ENCODE data around the gene SIN3B. TPM values are rescaled to one million over a fixed set of nuclear protein-coding genes. Genes with fewer than 3 reads are reported as not detected.
"Not testable (repeated sequence)": the region's sequence is repeated elsewhere in the genome, so short reads cannot be mapped to it uniquely, and the experiment has no call there.

SIN3B gene
- total RNA-seq, 2 donors from 2014 or later = 36.2 to 41.1 TPM

DNA sequence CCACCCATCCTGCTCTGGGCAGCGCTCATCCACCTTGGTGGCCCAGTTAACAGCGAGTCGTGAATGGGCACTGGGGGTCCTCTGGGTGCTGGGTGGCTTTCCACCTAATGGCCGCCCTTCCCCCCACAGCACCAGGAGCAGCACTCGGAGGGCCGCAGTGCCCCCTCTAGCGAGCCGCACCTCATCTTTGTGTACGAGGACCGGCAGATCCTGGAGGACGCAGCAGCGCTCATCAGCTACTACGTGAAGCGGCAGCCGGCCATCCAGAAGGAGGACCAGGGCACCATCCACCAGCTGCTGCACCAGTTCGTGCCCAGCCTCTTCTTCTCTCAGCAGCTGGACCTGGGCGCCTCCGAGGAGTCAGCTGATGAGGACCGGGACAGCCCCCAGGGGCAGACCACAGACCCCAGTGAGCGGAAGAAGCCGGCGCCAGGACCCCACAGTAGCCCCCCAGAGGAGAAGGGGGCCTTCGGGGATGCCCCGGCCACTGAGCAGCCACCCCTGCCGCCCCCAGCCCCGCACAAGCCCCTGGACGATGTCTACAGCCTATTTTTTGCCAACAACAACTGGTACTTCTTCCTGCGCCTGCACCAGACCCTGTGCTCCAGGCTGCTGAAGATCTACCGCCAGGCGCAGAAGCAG, 40.3 kb downstream of the SIN3B start:
- Mint-ChIP-seq H3K4me1 (peaks cover 8% of the 10 kb centered on the region), H3K27me3 (no peaks in the 10 kb centered on the region), H3K4me3 (no peak overlapping the region), H3K36me3 (ENCODE audit: low read depth) (peaks cover 76% of the 10 kb centered on the region), H3K27ac (no peak overlapping the region), H3K9me3 (no peaks in the 10 kb centered on the region)
- no peak for ATAC-seq (replicated peaks)

DNA sequence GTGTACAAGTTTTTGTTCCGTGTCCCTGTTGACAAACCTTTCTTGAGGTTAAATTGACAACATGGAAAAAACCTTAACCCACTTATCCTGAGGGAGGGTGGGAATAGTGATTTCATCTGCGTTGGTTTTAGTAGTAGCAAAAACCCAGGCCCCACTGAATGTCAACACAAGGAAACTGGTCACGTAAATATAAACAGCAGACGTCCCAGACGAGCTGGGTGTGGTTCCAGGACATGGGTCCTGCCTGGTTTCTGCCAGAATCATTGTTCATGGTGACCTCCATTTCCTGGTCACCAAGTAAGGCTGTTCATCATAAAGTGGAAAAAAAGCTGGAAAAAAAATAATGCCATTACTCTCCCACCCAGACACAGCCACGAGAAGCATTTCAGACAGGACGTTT, 42.7 kb downstream of the SIN3B start:
- H3K27me3 Mint-ChIP-seq = no peaks in the 10 kb centered on the region
- peaks cover 71% of the 10 kb centered on the region for H3K36me3 Mint-ChIP-seq (ENCODE audit: low read depth)
- no peak overlapping the region for H3K27ac Mint-ChIP-seq
- ATAC-seq (replicated peaks) = no peak
- peaks cover 12% of the 10 kb centered on the region for H3K4me1 Mint-ChIP-seq
- no peaks in the 10 kb centered on the region for H3K9me3 Mint-ChIP-seq
- no peak overlapping the region for H3K4me3 Mint-ChIP-seq

DNA sequence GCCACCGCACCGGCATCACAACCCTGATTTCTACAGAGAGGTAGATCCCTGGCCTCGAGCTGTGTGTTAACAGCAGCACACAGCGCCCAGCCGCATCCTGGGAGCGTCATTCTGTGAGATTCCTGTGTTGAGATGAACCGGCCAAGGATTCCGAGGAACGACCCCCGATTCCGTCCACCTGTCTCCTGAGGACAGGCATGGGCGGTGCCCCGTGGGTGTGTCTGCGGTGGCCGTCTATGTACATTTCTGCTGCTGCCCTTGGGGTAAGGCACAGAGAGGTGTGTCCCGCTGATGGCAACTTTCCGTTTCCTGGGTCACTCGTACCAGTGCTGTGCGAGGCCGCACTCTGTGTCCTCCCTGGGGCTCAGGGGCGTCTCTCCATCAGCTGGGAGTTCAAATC, 43.5 kb downstream of the SIN3B start:
- peaks cover 73% of the 10 kb centered on the region for H3K36me3 Mint-ChIP-seq (ENCODE audit: low read depth)

DNA sequence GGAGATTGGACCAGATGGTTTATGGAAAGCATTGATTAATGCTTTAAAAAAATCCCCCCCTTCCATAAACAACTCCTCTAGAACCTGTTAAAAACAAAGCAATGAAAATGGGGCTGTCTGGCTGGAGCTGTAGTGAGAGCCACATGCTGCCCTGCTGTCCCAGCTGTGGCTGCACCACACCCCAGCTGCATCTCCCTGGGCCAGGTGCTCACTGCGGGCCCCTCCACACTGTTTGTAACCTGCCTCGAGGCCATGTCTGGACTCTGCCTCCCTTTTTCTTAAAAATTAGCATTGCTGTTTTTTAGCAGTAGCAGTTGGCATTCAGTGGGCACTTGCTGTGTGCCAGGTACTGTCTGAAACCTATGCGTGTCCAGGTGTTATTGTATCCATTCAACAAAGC, 44.4 kb downstream of the SIN3B start:
- no peak for ATAC-seq (replicated peaks)
- H3K4me1 Mint-ChIP-seq = peaks cover 12% of the 10 kb centered on the region
- peaks cover 73% of the 10 kb centered on the region for H3K36me3 Mint-ChIP-seq (ENCODE audit: low read depth)
- H3K4me3 Mint-ChIP-seq = no peak overlapping the region
- H3K27ac Mint-ChIP-seq = peak overlapping the region; percentile 89
- no peaks in the 10 kb centered on the region for H3K9me3 Mint-ChIP-seq
- H3K27me3 Mint-ChIP-seq = no peaks in the 10 kb centered on the region

More for the DNA sequence above, 43.5 kb downstream of the SIN3B start:
- Mint-ChIP-seq H3K27me3 (no peaks in the 10 kb centered on the region), H3K27ac (no peak overlapping the region), H3K4me1 (peaks cover 12% of the 10 kb centered on the region), H3K4me3 (no peak overlapping the region), H3K9me3 (no peaks in the 10 kb centered on the region)
- ATAC-seq (replicated peaks) = no peak

DNA sequence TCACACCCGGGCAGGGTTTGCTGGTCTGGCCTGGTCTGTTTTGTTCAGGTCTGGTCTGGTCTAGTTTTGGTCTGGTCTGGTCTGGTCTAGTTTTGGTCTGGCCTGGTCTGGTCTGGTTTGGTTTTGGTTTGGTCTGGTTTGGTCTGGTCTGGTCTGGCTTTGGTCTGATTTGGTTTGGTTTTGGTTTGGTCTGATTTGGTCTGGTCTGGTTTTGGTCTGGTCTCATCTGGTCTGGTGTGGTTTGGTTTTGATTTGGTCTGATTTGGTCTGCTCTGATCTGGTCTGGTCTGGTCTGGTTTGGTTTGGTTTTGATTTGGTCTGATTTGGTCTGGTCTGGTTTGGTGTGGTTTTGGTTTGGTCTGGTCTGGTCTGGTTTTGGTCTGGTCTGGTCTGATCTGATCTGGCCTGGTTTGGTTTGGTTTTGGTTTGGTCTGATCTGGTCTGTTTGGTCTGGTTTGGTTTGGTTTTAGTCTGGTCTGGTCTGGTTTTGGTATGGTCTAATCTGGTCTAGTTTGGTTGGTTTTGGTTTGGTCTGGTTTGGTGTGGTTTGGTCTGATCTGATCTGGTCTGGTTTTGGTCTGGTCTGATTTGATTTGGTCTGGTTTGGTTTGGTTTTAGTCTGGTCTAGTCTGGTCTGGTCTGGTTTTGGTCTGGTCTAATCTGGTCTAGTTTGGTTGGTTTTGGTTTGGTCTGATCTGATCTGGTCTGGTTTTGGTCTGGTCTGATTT, 45.2 kb downstream of the SIN3B start:
- no peaks in the 10 kb centered on the region for H3K9me3 Mint-ChIP-seq
- H3K36me3 Mint-ChIP-seq (ENCODE audit: low read depth) = peaks cover 80% of the 10 kb centered on the region
- no peak overlapping the region for H3K4me3 Mint-ChIP-seq
- ATAC-seq (replicated peaks) = no peak
- H3K27ac Mint-ChIP-seq = peak overlapping the region; percentile 89
- H3K27me3 Mint-ChIP-seq = no peaks in the 10 kb centered on the region
- H3K4me1 Mint-ChIP-seq = peaks cover 12% of the 10 kb centered on the region

DNA sequence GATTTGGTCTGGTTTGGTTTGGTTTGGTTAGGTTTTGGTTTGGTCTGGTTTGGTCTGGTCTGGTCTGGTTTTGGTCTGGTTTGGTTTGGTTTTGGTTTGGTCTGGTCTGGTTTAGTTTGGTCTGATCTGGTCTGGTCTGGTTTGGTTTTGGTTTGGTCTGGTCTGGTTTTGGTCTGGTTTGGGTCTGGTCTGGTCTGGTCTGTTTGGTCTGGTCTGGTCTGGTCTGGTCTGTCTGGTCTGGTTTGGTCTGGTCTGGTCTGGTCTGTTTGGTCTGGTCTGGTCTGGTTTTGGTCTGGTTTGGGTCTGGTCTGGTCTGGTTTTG, 45.7 kb downstream of the SIN3B start:
- H3K27ac Mint-ChIP-seq = peak overlapping the region; percentile 89
- H3K36me3 Mint-ChIP-seq (ENCODE audit: low read depth) = peaks cover 83% of the 10 kb centered on the region
- H3K4me3 Mint-ChIP-seq; H3K9me3 Mint-ChIP-seq; ATAC-seq (replicated peaks); H3K27me3 Mint-ChIP-seq: not testable (repeated sequence)
- H3K4me1 Mint-ChIP-seq = peaks cover 12% of the 10 kb centered on the region

DNA sequence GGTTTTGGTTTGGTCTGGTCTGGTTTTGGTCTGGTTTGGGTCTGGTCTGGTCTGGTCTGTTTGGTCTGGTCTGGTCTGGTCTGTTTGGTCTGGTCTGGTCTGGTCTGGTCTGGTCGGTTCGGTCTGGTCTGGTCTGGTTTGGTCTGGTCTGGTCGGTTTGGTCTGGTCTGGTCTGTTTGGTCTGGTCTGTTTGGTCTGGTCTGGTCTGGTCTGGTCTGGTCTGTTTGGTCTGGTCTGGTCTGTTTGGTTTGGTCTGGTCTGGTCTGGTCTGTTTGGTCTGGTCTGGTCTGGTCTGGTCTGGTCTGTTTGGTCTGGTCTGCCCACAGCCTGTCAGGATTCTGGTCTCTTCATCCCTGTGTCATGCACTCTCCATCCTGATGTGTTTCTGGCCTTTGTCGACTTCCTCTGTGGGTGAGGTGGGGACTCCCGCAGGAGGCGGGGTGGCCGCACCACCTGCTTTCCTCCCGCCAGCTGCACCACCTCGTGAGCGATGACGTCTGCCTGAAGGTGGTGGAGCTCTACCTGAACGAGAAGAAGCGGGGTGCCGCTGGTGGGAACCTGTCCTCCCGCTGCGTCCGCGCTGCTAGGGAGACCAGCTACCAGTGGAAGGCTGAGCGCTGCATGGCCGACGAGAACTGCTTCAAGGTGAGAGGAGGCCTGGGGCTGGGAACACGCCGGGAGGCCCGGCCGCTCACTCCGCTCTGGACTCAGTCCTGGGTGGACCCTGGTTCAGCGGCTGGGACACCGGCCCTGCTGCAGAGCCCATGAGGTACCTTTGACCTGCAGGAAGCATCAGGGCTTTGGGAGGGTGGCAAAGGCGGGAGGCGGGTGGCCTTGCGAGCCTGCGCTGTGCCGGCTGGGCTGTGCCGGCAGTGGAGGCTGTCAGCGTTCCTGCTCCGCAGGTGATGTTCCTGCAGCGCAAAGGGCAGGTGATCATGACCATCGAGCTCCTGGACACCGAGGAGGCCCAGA, 46.7 kb downstream of the SIN3B start:
- H3K9me3 Mint-ChIP-seq = no peaks in the 10 kb centered on the region
- H3K4me3 Mint-ChIP-seq = no peak overlapping the region
- H3K36me3 Mint-ChIP-seq (ENCODE audit: low read depth) = peaks cover 86% of the 10 kb centered on the region
- no peak overlapping the region for H3K27ac Mint-ChIP-seq
- ATAC-seq (replicated peaks) = no peak
- peaks cover 12% of the 10 kb centered on the region for H3K4me1 Mint-ChIP-seq
- H3K27me3 Mint-ChIP-seq = no peaks in the 10 kb centered on the region

DNA sequence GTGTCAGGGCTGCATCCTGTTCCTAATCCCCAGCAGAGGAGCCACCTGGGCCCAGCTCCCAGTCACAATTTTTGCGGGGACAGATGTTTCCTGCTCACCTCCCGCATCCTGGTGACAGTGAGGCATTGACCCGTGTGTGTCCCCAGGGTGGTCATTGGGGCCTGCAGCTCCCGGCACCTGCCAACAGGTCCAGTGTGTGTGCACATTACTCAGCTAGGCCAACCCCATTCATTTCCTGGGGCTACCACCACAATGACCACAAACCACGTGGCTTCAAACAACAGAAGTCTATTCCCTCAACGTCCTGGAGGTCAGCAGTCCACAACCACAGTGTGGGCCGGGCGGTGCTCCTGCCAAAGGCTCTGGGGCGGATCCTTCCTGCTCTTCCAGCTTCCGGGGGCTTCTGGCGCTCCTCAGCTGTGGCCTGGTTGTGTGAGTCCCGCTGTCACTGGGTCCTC, 47.7 kb downstream of the SIN3B start:
- peaks cover 82% of the 10 kb centered on the region for H3K36me3 Mint-ChIP-seq (ENCODE audit: low read depth)
- ATAC-seq (replicated peaks) = peak; percentile 21
- H3K9me3 Mint-ChIP-seq = peaks cover 4% of the 10 kb centered on the region
- H3K27ac Mint-ChIP-seq = no peak overlapping the region
- H3K27me3 Mint-ChIP-seq = no peaks in the 10 kb centered on the region
- no peak overlapping the region for H3K4me3 Mint-ChIP-seq
- peaks cover 12% of the 10 kb centered on the region for H3K4me1 Mint-ChIP-seq

DNA sequence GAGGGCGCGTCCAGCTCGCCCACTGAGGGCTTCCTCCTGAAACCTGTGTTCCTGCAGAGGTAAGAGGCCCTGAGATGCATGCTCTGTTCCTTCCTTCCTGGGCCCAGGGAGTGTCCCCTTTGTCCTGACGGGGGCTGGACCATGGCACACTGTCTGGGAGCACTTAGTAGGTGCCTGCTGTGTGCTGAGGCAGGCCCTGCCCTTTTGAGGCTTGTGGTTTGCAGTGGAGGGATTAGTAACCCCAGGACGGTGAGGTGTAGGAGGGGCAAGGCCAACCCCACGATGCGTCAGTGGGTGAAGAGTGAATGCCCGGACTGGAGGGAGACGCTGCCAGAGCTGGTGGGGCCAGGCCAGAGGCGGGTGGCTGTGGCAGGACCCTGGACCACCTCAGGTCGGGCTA, 48.4 kb downstream of the SIN3B start:
- H3K27ac Mint-ChIP-seq = no peak overlapping the region
- no peak overlapping the region for H3K4me3 Mint-ChIP-seq
- H3K36me3 Mint-ChIP-seq (ENCODE audit: low read depth) = peaks cover 75% of the 10 kb centered on the region
- no peak for ATAC-seq (replicated peaks)
- no peaks in the 10 kb centered on the region for H3K27me3 Mint-ChIP-seq
- H3K4me1 Mint-ChIP-seq = peaks cover 12% of the 10 kb centered on the region
- peaks cover 11% of the 10 kb centered on the region for H3K9me3 Mint-ChIP-seq

DNA sequence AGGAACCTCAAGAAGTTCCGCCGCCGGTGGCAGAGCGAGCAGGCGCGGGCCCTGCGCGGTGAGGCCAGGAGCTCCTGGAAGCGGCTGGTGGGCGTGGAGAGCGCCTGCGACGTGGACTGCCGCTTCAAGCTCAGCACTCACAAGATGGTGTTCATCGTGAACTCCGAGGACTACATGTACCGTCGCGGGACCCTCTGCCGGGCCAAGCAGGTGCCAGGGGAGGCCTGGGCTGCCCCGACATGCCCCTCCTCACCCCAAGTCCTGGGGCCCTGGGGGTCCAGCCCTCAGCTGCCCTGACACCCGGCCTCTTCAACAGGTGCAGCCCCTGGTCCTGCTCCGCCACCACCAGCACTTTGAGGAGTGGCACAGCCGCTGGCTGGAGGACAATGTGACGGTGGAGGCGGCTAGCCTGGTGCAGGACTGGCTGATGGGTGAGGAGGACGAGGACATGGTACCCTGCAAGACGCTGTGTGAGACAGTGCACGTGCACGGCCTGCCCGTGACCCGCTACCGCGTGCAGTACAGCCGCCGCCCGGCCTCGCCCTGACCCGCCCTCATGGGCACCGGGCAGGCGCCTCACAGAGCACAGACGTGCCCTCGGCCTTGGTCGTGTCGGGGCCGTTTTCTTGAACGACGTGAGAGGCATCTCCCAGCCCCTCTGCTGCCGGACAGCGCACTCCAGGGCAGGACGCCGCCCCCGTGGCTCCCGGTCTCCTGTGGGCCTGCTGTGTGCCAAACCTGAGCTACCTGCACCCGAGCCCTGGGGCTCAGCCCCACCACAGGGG, 49.2 kb downstream of the SIN3B start:
- no peaks in the 10 kb centered on the region for H3K27me3 Mint-ChIP-seq
- H3K4me3 Mint-ChIP-seq = no peak overlapping the region
- no peak for ATAC-seq (replicated peaks)
- peaks cover 12% of the 10 kb centered on the region for H3K4me1 Mint-ChIP-seq
- H3K9me3 Mint-ChIP-seq = peaks cover 16% of the 10 kb centered on the region
- peaks cover 69% of the 10 kb centered on the region for H3K36me3 Mint-ChIP-seq (ENCODE audit: low read depth)
- H3K27ac Mint-ChIP-seq = no peak overlapping the region

DNA sequence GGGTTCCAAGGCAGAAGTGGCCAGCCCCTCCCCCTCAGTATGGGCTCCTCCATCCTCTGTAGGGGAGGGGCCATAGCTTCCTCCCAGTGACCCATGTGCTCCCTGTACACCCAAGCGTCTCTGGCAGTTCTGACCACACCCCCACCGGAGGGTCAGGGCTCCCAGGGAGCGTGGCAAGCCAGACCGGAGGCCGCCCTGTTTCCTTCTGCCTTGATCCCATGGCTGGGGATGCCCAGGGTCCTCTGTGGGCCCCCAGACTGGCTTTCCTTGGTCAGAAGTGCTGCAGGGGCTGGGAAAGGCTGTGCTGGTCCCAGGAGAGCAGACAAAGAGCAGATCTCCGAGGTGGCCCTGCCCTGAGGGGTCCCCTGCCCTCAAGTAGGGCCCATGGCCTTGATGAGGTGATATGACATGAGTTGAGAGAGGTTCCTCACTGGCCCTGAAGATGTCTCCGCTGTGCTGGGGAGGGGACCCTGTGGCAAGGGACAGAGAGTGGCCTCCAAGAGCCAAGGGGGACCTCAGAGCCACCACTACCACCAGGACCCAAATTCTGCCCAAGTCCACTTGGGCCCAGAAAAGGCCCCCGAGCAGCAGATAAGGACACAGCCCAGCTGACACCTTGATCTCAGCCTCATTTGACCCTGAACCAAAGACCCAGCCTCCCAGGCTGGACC, 51.8 kb downstream of the SIN3B start:
- H3K4me1 Mint-ChIP-seq = no peaks in the 10 kb centered on the region
- ATAC-seq (replicated peaks) = no peak
- peaks cover 16% of the 10 kb centered on the region for H3K9me3 Mint-ChIP-seq
- H3K27ac Mint-ChIP-seq = no peak overlapping the region
- peaks cover 52% of the 10 kb centered on the region for H3K36me3 Mint-ChIP-seq (ENCODE audit: low read depth)
- no peak overlapping the region for H3K4me3 Mint-ChIP-seq
- no peaks in the 10 kb centered on the region for H3K27me3 Mint-ChIP-seq

DNA sequence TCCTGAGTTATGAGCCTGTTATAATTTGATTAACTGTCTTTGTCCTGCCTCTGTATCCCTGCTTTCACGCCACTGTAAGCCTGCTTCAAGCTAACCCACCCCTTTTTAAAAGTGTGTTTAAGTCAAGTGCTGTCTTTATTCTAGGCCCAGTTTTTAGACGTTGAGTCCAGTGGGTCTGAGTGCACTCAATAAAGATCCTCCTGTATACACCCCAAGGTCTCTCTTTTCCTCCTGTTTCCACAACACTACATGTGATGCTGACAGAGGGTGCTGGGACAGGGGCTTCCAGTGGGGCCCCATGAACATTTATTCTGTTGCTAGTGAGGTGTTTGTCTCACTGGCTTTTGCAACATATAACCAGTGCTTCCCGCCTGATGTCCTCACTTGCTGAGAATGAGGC, 52.9 kb downstream of the SIN3B start:
- Mint-ChIP-seq H3K4me1 (no peaks in the 10 kb centered on the region), H3K9me3 (peaks cover 16% of the 10 kb centered on the region)
- ATAC-seq (replicated peaks) = no peak

DNA sequence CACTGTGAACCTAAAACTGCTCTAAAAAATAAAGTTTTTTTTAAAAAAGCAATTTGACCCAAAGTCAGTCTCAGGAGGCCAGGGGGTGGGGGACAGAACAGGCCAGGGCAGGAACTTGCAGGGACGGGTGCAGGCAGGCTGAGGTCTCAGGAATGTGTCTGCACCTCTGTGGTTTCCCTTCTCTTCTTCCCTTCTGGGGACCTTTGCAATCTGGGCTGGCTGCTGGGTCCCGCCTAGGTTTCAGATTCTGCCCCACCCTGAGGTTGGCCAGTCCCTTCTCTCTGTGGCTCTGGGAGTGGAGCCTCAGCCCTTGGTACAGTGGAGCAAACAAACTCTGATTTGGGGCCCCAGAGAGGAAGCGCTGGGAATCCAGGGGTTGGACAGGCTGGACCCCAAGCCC, 54.3 kb downstream of the SIN3B start:
- Mint-ChIP-seq H3K9me3 (peaks cover 16% of the 10 kb centered on the region), H3K27me3 (no peaks in the 10 kb centered on the region), H3K36me3 (ENCODE audit: low read depth) (peaks cover 27% of the 10 kb centered on the region), H3K4me1 (no peaks in the 10 kb centered on the region), H3K27ac (no peak overlapping the region), H3K4me3 (no peak overlapping the region)
- ATAC-seq (replicated peaks) = no peak

More for the DNA sequence above, 52.9 kb downstream of the SIN3B start:
- H3K27me3 Mint-ChIP-seq = no peaks in the 10 kb centered on the region
- peaks cover 41% of the 10 kb centered on the region for H3K36me3 Mint-ChIP-seq (ENCODE audit: low read depth)
- no peak overlapping the region for H3K4me3 Mint-ChIP-seq
- H3K27ac Mint-ChIP-seq = no peak overlapping the region

Data from activated T-helper 17 cell treated with anti-CD3 and anti-CD28 coated beads, Interleukin-2, amount 50 U/mL, for 72 hours (primary cell).